ENCODE measurements around the gene LRBA. TPM values are rescaled to one million over a fixed set of nuclear protein-coding genes. Genes with fewer than 3 reads are reported as not detected.
"Not testable (repeated sequence)": the region's sequence is repeated elsewhere in the genome, so short reads cannot be mapped to it uniquely, and the experiment has no call there.

Gene LRBA
- total and polyA plus RNA-seq, 3 donors from 2014 or later: 24.6 to 61.1 (median 60.8) TPM

- H3K4me1 ChIP-seq: no peaks in the 10 kb centered on the region
- no peak overlapping the region for H3K27ac ChIP-seq
- no peak for TF ChIP-seq POLR2A (IDR thresholded peaks at IDR 0.05)
- WGBS, 2 donors: 96 to 98% methylated on average over 2 of the region's 2 CpGs
- no peak overlapping the region for H3K4me3 ChIP-seq
- no peaks in the 10 kb centered on the region for H3K27me3 ChIP-seq
- no peaks in the 10 kb centered on the region for H3K36me3 ChIP-seq (ENCODE audit: low read depth, missing control alignments)
- intact Hi-C loops (cut with DNase I; ENCODE audit: low total_unique reads): no loop called here
- no peaks in the 10 kb centered on the region for H3K9me3 ChIP-seq
- no peak for DNase-seq
Measured at GRCh38 chr4:150561143-150561737, 453.8 kb downstream of the LRBA start.

- H3K4me3 ChIP-seq; intact Hi-C loops (cut with DNase I; ENCODE audit: low total_unique reads); H3K36me3 ChIP-seq (ENCODE audit: low read depth, missing control alignments); DNase-seq; H3K9me3 ChIP-seq; H3K27me3 ChIP-seq; H3K27ac ChIP-seq; H3K4me1 ChIP-seq: not testable (repeated sequence)
- 98 to 99% methylated on average over 3 of the region's 3 CpGs for WGBS, 2 donors
Measured at GRCh38 chr4:150557811-150558210, 457.3 kb downstream of the LRBA start.

- intact Hi-C loops (cut with DNase I; ENCODE audit: low total_unique reads): no loop called here
- Histone ChIP-seq H3K27ac (no peak overlapping the region), H3K9me3 (no peaks in the 10 kb centered on the region), H3K4me1 (no peaks in the 10 kb centered on the region), H3K4me3 (no peak overlapping the region), H3K27me3 (no peaks in the 10 kb centered on the region), H3K36me3 (ENCODE audit: low read depth, missing control alignments) (no peaks in the 10 kb centered on the region)
- DNase-seq: no peak
- WGBS, 2 donors: 80 to 82% methylated on average over 4 of the region's 4 CpGs
- no peak for TF ChIP-seq CTCF (IDR thresholded peaks at IDR 0.05)
Measured at GRCh38 chr4:150547154-150547838, 467.8 kb downstream of the LRBA start.

- WGBS, 2 donors: 66 to 74% methylated on average over 2 of the region's 2 CpGs
- no peak overlapping the region for H3K27ac ChIP-seq
Measured at GRCh38 chr4:150546286-150546685, 468.8 kb downstream of the LRBA start.

GRCh38 chr4:150543042-150543441 is 472.0 kb downstream of the LRBA start:
- no peaks in the 10 kb centered on the region for H3K9me3 ChIP-seq

More at GRCh38 chr4:150546286-150546685, 468.8 kb downstream of the LRBA start:
- no peaks in the 10 kb centered on the region for H3K9me3 ChIP-seq
- no peaks in the 10 kb centered on the region for H3K4me1 ChIP-seq
- intact Hi-C loops (cut with DNase I; ENCODE audit: low total_unique reads): no loop called here
- TF ChIP-seq POLR2A (IDR thresholded peaks at IDR 0.05): no peak
- no peak for TF ChIP-seq CTCF (IDR thresholded peaks at IDR 0.05)
- no peak overlapping the region for H3K4me3 ChIP-seq
- no peaks in the 10 kb centered on the region for H3K27me3 ChIP-seq
- no peaks in the 10 kb centered on the region for H3K36me3 ChIP-seq (ENCODE audit: low read depth, missing control alignments)
- no peak for DNase-seq

More at GRCh38 chr4:150543042-150543441, 472.0 kb downstream of the LRBA start:
- Histone ChIP-seq H3K27me3 (no peaks in the 10 kb centered on the region), H3K36me3 (ENCODE audit: low read depth, missing control alignments) (no peaks in the 10 kb centered on the region), H3K4me1 (no peaks in the 10 kb centered on the region), H3K27ac (no peak overlapping the region), H3K4me3 (no peak overlapping the region)
- 49 to 63% methylated on average over 1 of the region's 1 CpG for WGBS, 2 donors
- DNase-seq: no peak
- intact Hi-C loops (cut with DNase I; ENCODE audit: low total_unique reads): no loop called here
- TF ChIP-seq POLR2A (IDR thresholded peaks at IDR 0.05) (no peak), CTCF (IDR thresholded peaks at IDR 0.05) (no peak)

Measured in testis (tissue), 3 donors.